NT2/D1 (cell line): Measurements from ENCODE around the gene SEMA3B.
"Not testable (repeated sequence)": the region's sequence is repeated elsewhere in the genome, so short reads cannot be mapped to it uniquely, and the experiment has no call there.

Experiments
- DNase-seq: peaks from one replicate; pipeline ENCODE4 v3.0.0-alpha.2; 2011; ENCODE audit warnings: low read depth, low spot score
- H3K27me3 ChIP-seq: 2 replicates; pipeline ENCODE4 v1.6.0; 2011; ENCODE audit warnings: mild to moderate bottlenecking; ENCODE audit not compliant: insufficient read length, insufficient read depth
- H3K36me3 ChIP-seq: 2 replicates; pipeline ENCODE4 v1.6.1; 2011; ENCODE audit warnings: mild to moderate bottlenecking, low read length, mixed read lengths; ENCODE audit not compliant: insufficient read depth, insufficient read length
- H3K4me1 ChIP-seq: 2 replicates; pipeline ENCODE4 v1.5.1; 2011; ENCODE audit not compliant: insufficient read depth, insufficient read length
- H3K4me3 ChIP-seq: 2 replicates; pipeline ENCODE4 v1.5.1; 2011; ENCODE audit warnings: low read depth; ENCODE audit not compliant: insufficient read length
- H3K9ac ChIP-seq: 2 replicates; pipeline ENCODE4 v1.6.0; 2011; ENCODE audit warnings: low read depth; ENCODE audit not compliant: insufficient read length
- H3K9me3 ChIP-seq: 2 replicates; pipeline ENCODE4 v1.5.1; 2011; ENCODE audit warnings: mild to moderate bottlenecking, low read length; ENCODE audit not compliant: insufficient read depth
- SUZ12 ChIP-seq: IDR thresholded peaks from 2 replicates; pipeline ENCODE4 v1.6.1; 2011; ENCODE audit not compliant: insufficient read length, insufficient read depth; ENCODE audit errors: extremely low read depth
- YY1 ChIP-seq: IDR thresholded peaks from 2 replicates; pipeline ENCODE4 v1.6.1; 2011; ENCODE audit not compliant: insufficient read length, insufficient read depth
- ZNF274 ChIP-seq: IDR thresholded peaks from 2 replicates; pipeline ENCODE4 v1.6.1; 2011; ENCODE audit warnings: mild to moderate bottlenecking, low read depth, low read length

Gene SEMA3B

DNA sequence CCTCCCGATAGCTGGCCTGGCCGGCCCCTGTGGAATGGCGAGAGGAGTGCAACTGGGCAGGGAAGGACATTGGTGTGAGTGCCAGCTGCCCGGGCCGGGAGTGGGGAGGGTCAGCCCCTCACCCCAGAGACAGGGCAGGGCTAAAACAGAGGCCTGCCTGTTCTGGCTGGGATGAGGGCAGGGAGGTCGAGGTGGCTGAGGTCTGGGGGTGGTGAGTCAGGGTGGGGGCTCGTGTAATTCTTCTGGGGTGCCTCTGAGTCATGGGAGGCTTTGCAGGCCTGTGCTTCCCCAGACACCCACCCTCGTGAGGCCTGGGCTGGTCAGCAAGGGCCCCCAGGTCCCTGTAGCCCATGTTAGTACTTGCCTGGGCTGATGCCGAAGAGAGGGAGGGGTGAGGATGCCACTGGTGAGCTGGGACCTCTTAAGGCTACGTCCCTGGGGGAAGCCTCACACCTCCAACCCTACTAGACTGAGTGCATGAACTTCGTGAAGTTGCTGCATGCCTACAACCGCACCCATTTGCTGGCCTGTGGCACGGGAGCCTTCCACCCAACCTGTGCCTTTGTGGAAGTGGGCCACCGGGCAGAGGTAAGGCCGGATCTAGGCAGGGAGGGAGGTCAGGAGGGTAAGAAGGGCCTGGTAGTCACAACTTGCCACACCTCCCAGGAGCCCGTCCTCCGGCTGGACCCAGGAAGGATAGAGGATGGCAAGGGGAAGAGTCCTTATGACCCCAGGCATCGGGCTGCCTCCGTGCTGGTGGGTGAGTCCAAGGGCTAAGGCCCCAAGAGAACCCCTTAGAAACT lies 1.7 kb downstream of the SEMA3B start:
- H3K9me3 ChIP-seq, result no peaks in the 10 kb centered on the region
- H3K4me1 ChIP-seq, result peaks cover 64% of the 10 kb centered on the region
- H3K36me3 ChIP-seq, result peaks cover 45% of the 10 kb centered on the region
- DNase-seq, result no peak
- TF ChIP-seq SUZ12 (no peak), YY1 (no peak), ZNF274 (no peak)
- H3K4me3 ChIP-seq, result peak overlapping the region; percentile 48
- H3K9ac ChIP-seq, result peak overlapping the region; percentile 87
- H3K27me3 ChIP-seq, result no peaks in the 10 kb centered on the region

DNA sequence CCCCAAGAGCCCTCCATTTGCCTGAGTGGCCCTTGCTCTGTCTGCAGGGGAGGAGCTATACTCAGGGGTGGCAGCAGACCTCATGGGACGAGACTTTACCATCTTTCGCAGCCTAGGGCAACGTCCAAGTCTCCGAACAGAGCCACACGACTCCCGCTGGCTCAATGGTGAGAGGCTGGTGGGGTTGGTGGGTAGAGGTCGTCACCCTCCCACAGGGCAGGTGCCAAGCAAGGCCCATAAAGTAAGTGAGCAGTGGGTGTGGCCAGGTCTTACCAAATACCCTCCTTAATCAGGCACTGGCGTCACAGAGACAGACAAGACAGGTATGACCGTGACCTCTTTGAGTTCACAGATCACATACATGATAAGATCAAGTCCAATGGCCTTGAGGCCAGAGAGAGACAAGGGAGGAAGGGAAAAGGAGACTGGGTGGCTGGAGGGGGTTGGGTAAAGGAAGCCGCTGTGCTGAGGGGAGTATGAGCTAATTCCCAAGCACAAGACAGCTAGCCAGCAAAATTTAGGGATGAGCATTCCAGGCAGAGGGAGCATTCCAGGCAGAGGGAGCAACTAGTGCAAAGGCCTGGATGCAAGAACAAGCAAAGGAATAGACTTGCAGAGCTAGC lies 2.5 kb downstream of the SEMA3B start:
- TF ChIP-seq SUZ12 (no peak), YY1 (no peak), ZNF274 (no peak)
- Histone ChIP-seq H3K9me3 (no peaks in the 10 kb centered on the region), H3K4me1 (peaks cover 57% of the 10 kb centered on the region), H3K36me3 (peaks cover 53% of the 10 kb centered on the region), H3K9ac (no peak overlapping the region), H3K27me3 (no peaks in the 10 kb centered on the region), H3K4me3 (no peak overlapping the region)
- no peak for DNase-seq

DNA sequence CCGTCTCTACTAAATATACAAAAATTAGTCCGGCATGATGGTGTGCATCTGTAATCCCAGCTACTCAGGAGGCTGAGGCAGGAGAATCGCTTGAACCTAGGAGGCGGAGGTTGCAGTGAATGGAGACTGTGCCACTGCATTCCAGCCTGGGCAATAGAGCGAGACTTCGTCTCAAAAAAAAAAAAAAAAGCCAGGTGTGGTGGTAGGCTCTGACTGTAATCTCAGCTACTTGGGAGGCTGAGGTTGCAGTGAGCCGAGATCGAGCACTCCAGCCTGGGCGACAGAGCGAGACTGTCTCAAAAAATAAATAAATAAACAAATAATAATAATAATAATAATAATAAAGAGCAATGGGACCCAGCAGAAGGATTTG lies 3.6 kb downstream of the SEMA3B start:
- Histone ChIP-seq H3K36me3 (peaks cover 63% of the 10 kb centered on the region), H3K4me1 (peaks cover 49% of the 10 kb centered on the region), H3K9ac (peak overlapping the region; percentile 53)
- not testable (repeated sequence) for DNase-seq, H3K4me3 ChIP-seq, H3K27me3 ChIP-seq, H3K9me3 ChIP-seq

GRCh38 chr3:50272911-50273688 lies 4.2 kb downstream of the SEMA3B start:
- TF ChIP-seq SUZ12, result no peak
- no peak for TF ChIP-seq YY1
- TF ChIP-seq ZNF274, result no peak
- peaks cover 43% of the 10 kb centered on the region for H3K4me1 ChIP-seq
- peaks cover 69% of the 10 kb centered on the region for H3K36me3 ChIP-seq
- H3K27me3 ChIP-seq, result no peaks in the 10 kb centered on the region
- H3K9ac ChIP-seq, result peak overlapping the region; percentile 53
- H3K9me3 ChIP-seq, result no peaks in the 10 kb centered on the region
- DNase-seq, result peak; percentile 70
- H3K4me3 ChIP-seq, result peak overlapping the region; percentile 3

DNA sequence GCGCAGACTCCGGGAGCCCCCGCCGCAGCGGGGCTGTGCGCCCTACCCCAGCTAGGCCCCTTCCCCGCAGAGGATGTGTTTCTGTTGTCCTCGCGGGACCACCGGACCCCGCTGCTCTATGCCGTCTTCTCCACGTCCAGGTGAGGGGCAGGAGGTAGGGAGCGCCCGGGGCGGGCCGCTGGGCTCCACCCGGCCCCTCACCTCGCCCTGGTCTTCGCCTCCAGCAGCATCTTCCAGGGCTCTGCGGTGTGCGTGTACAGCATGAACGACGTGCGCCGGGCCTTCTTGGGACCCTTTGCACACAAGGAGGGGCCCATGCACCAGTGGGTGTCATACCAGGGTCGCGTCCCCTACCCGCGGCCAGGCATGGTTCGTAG lies 4.7 kb downstream of the SEMA3B start:
- peaks cover 41% of the 10 kb centered on the region for H3K4me1 ChIP-seq
- no peaks in the 10 kb centered on the region for H3K27me3 ChIP-seq
- no peak for DNase-seq

DNA sequence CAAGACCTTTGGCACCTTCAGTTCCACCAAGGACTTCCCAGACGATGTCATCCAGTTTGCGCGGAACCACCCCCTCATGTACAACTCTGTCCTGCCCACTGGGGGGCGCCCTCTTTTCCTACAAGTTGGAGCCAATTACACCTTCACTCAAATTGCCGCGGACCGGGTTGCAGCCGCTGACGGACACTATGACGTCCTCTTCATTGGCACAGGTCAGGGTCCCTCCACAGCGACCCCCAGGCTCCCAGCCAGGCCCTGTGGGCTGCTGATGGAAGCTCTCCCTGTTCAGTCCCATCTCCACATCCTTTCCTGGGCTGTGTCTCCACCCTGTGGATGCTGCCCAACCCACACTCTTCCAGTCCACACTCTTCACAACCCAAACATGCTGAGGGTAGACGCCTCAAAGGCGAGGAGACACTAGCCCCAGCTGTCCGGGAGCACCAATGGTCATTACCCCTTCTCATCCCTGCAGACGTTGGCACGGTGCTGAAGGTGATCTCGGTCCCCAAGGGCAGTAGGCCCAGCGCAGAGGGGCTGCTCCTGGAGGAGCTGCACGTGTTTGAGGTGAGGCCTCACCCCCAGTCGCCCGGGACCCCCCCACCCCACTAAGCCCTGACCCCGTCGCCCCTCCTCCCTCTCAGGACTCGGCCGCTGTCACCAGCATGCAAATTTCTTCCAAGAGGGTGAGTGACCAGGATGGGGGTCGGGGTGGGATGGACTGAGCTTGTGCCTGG lies 5.6 kb downstream of the SEMA3B start:
- H3K4me3 ChIP-seq, result no peak overlapping the region
- peak; percentile 73 for DNase-seq
- TF ChIP-seq YY1 (no peak), SUZ12 (no peak), ZNF274 (no peak)
- no peaks in the 10 kb centered on the region for H3K27me3 ChIP-seq
- H3K9ac ChIP-seq, result no peak overlapping the region
- peaks cover 40% of the 10 kb centered on the region for H3K4me1 ChIP-seq
- no peaks in the 10 kb centered on the region for H3K9me3 ChIP-seq
- peaks cover 80% of the 10 kb centered on the region for H3K36me3 ChIP-seq

More for the DNA sequence above, 4.7 kb downstream of the SEMA3B start:
- Histone ChIP-seq H3K9me3 (no peaks in the 10 kb centered on the region), H3K9ac (peak overlapping the region; percentile 53), H3K36me3 (peaks cover 74% of the 10 kb centered on the region), H3K4me3 (no peak overlapping the region)
- TF ChIP-seq SUZ12 (no peak), YY1 (no peak), ZNF274 (no peak)
